Measurements from ENCODE around the gene CD37.
A peak's percentile ranks its signal among the peaks of the same experiment; 100 is the strongest.

CD37 gene

DNA sequence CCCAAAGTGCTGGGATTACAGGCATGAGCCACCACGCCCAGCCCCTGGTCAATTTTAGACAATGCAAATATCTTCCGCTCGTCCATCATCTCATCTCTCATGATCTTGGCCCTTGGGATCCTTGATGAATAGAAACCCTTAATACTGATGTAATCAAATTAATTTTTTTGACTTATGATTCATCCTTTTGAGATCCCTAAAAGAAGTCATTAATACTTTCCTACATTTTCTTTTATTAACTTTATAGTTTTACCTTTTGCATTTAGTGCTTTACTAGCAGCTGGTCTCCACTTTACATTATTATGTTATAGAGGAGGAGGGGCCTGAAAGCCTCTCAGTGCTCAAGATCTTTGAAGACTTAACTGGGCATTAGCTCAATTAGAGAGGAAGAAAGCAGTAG lies 45.2 kb downstream of the CD37 start:
- DNase-seq (ENCODE audit: low spot score), result no peak

DNA sequence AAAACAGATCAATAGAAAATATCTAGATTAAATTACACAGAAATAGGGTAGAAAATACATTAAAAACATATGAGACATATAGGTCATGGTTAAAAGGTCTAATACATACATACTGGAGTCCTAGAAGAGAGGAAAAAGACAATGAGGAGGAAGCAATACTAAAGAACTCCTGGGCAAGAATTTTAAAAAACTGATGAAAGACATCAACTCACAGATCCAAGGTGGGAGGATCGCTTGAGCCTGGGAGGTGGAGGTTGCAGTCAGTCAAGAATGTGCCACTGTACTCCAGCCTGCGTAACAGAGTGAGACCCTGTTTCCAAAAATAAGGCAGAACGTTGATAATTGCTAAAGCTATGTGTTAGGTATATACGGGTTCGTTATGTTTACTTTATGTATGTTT lies 47.4 kb downstream of the CD37 start:
- DNase-seq (ENCODE audit: low spot score), result no peak

GRCh38 chr19:49383599-49383998 lies 48.4 kb downstream of the CD37 start:
- no peak for DNase-seq (ENCODE audit: low spot score)

- DNase-seq (ENCODE audit: low spot score), result peak; percentile 46
Observed at GRCh38 chr19:49387936-49388372, 52.7 kb downstream of the CD37 start, which contains the start of gene KASH5. Gene KASH5, plus strand, starts transcription at chr19:49388249. Its CDS starts 2,635 bp downstream, at chr19:49390884.

GRCh38 chr19:49389406-49389805 lies 54.2 kb downstream of the CD37 start:
- DNase-seq (ENCODE audit: low spot score), result no peak
